HT1080 (cell line): Measurements from ENCODE around the gene LRRC4C. TPM values are rescaled to one million over a fixed set of nuclear protein-coding genes. Genes with fewer than 3 reads are reported as not detected.

ENCODE experiments used
- DNase-seq: peaks from one replicate; pipeline ENCODE4 v3.0.0-alpha.2; 2015; ENCODE audit warnings: low read depth
- small RNA-seq: library from RNA; depleted of rRNA; stranded (forward); fragments of <200 nt; gene quantifications from one replicate; pipeline ENCODE3, GENCODE V24; 2014
- total RNA-seq: library from RNA; depleted of rRNA; stranded (reverse); fragments of >200 nt; shearing (Covaris generic); gene quantifications from 2 replicates; pipeline ENCODE4 v1.2.3, GENCODE V29; 2014

LRRC4C gene
- total RNA-seq, 1 experiment from 2014 or later: not detected

- no peak for DNase-seq
These were observed 1329.0 kb downstream of the LRRC4C start for GRCh38 chr11:40130427-40130826.

GRCh38 chr11:40129266-40129665, 1330.2 kb downstream of the LRRC4C start:
- DNase-seq: no peak

GRCh38 chr11:40125054-40125453, 1334.4 kb downstream of the LRRC4C start:
- no peak for DNase-seq

GRCh38 chr11:40119661-40120060, 1339.8 kb downstream of the LRRC4C start:
- DNase-seq: no peak

GRCh38 chr11:40118780-40119179, 1340.7 kb downstream of the LRRC4C start:
- no peak for DNase-seq

GRCh38 chr11:40118026-40118425, 1341.4 kb downstream of the LRRC4C start:
- DNase-seq: no peak

GRCh38 chr11:40104941-40105550, 1354.4 kb downstream of the LRRC4C start:
- DNase-seq: no peak

GRCh38 chr11:40100781-40101180, 1358.7 kb downstream of the LRRC4C start:
- no peak for DNase-seq

GRCh38 chr11:40100162-40100553, 1359.3 kb downstream of the LRRC4C start:
- DNase-seq: no peak

GRCh38 chr11:40099426-40100161, 1359.9 kb downstream of the LRRC4C start:
- no peak for DNase-seq

- no peak for DNase-seq
These were observed 1364.0 kb downstream of the LRRC4C start for GRCh38 chr11:40095446-40095845.

GRCh38 chr11:40094954-40095353, 1364.5 kb downstream of the LRRC4C start:
- DNase-seq: no peak

GRCh38 chr11:40080434-40080833, 1379.0 kb downstream of the LRRC4C start:
- no peak for DNase-seq

Small RNA genes lying within 50 kb of the gene (small RNA-seq; reads per million reads assigned to genes)
- gene RF00019 (not detected), gene RNU6-365P (not detected)
